Cardiac fibroblast (primary cell): Measurements from ENCODE around the gene KCNE3.

Source experiments
- DNase-seq, 2 donors: peaks; one replicate each; pipeline versions ENCODE4 v3.0.0 to v3.0.0-alpha.2; 2010; ENCODE audit warnings: low read depth in 2 of 2
- H3K4me3 ChIP-seq, 2 donors: replicated peaks in 1 of 2; 1 replicate in 1 of 2; 2 replicates in 1 of 2; pipeline ENCODE4 v1.5.1; 2011; ENCODE audit warnings: low read depth in 2 of 2, low read length in 2 of 2, mild to moderate bottlenecking in 2 of 2, moderate library complexity in 1 of 2
- CTCF ChIP-seq: IDR thresholded peaks from one replicate; pipeline ENCODE4 v1.5.1; 2011; ENCODE audit warnings: low read depth, mild to moderate bottlenecking, low read length, inconsistent platforms

Gene KCNE3

GRCh38 chr11:74457356-74457755, 10.0 kb downstream of the KCNE3 start:
- no peak for TF ChIP-seq CTCF

GRCh38 chr11:74453373-74453975, 13.9 kb downstream of the KCNE3 start:
- TF ChIP-seq CTCF = peak; percentile 87
- peak; percentile 80 to 82 for DNase-seq

More at GRCh38 chr11:74457356-74457755, 10.0 kb downstream of the KCNE3 start:
- DNase-seq = no peak
- H3K4me3 ChIP-seq = no peak overlapping the region

GRCh38 chr11:74452366-74452765, 15.0 kb downstream of the KCNE3 start:
- no peak for DNase-seq
- H3K4me3 ChIP-seq = no peak overlapping the region
- no peak for TF ChIP-seq CTCF

More at GRCh38 chr11:74453373-74453975, 13.9 kb downstream of the KCNE3 start:
- no peak overlapping the region for H3K4me3 ChIP-seq

- TF ChIP-seq CTCF = no peak
- DNase-seq = no peak
- no peak overlapping the region for H3K4me3 ChIP-seq
Measured at GRCh38 chr11:74450318-74450717, 17.0 kb downstream of the KCNE3 start.

- TF ChIP-seq CTCF = peak; percentile 57
- peak overlapping the region in 1 of 2 donors; percentile 16 for H3K4me3 ChIP-seq
- DNase-seq = peak; percentile 89 to 92
Measured at GRCh38 chr11:74449369-74449931, 17.9 kb downstream of the KCNE3 start.

- no peak for DNase-seq
- no peak for TF ChIP-seq CTCF
- no peak overlapping the region for H3K4me3 ChIP-seq
Measured at GRCh38 chr11:74447720-74448119, 19.6 kb downstream of the KCNE3 start.
